ENCODE data around the gene SCNN1B. TPM values are rescaled to one million over a fixed set of nuclear protein-coding genes. Genes with fewer than 3 reads are reported as not detected.
"Not testable (repeated sequence)": the region's sequence is repeated elsewhere in the genome, so short reads cannot be mapped to it uniquely, and the experiment has no call there.

SCNN1B gene
- total RNA-seq = 3.8 TPM

- no peak for DNase-seq
These were observed at the start of gene SCNN1B for GRCh38 chr16:23302045-23302956. TSS of gene SCNN1B (plus strand) at chr16:23302302. CDS start at chr16:23348600, 46,298 bp downstream.

- DNase-seq = no peak
These were observed 49.8 kb upstream of the SCNN1B start for GRCh38 chr16:23252310-23252709.

GRCh38 chr16:23253650-23254049, 48.5 kb upstream of the SCNN1B start:
- not testable (repeated sequence) for DNase-seq

- DNase-seq = no peak
These were observed 47.8 kb upstream of the SCNN1B start for GRCh38 chr16:23254338-23254737.

- no peak for DNase-seq
These were observed 47.1 kb upstream of the SCNN1B start for GRCh38 chr16:23255000-23255399.

- no peak for DNase-seq
These were observed 45.7 kb upstream of the SCNN1B start for GRCh38 chr16:23256440-23256839.

- DNase-seq = no peak
These were observed 44.4 kb upstream of the SCNN1B start for GRCh38 chr16:23257682-23258081.

- DNase-seq = no peak
These were observed 43.2 kb upstream of the SCNN1B start for GRCh38 chr16:23258919-23259237.

GRCh38 chr16:23267647-23268046, 34.5 kb upstream of the SCNN1B start:
- no peak for DNase-seq

- no peak for DNase-seq
These were observed 33.5 kb upstream of the SCNN1B start for GRCh38 chr16:23268561-23268960.

GRCh38 chr16:23269248-23269953, 32.7 kb upstream of the SCNN1B start:
- no peak for DNase-seq

GRCh38 chr16:23270654-23271053, 31.4 kb upstream of the SCNN1B start:
- no peak for DNase-seq

- no peak for DNase-seq
These were observed 27.1 kb upstream of the SCNN1B start for GRCh38 chr16:23274968-23275367.

GRCh38 chr16:23276821-23277220, 25.3 kb upstream of the SCNN1B start:
- no peak for DNase-seq

GRCh38 chr16:23278031-23278430, 24.1 kb upstream of the SCNN1B start:
- DNase-seq = no peak

GRCh38 chr16:23279721-23280153, 22.4 kb upstream of the SCNN1B start:
- DNase-seq = peak; percentile 82

- no peak for DNase-seq
These were observed 21.6 kb upstream of the SCNN1B start for GRCh38 chr16:23280483-23280967.

GRCh38 chr16:23282568-23282967, 19.5 kb upstream of the SCNN1B start:
- DNase-seq = no peak

GRCh38 chr16:23283571-23283970, 18.5 kb upstream of the SCNN1B start:
- DNase-seq = no peak

GRCh38 chr16:23284584-23284983, 17.5 kb upstream of the SCNN1B start:
- no peak for DNase-seq

GRCh38 chr16:23286131-23286532, 16.0 kb upstream of the SCNN1B start:
- no peak for DNase-seq

- no peak for DNase-seq
These were observed 13.9 kb upstream of the SCNN1B start for GRCh38 chr16:23288209-23288608.

- no peak for DNase-seq
These were observed 13.2 kb upstream of the SCNN1B start for GRCh38 chr16:23288726-23289512.

Measured in tongue (tissue), 2 donors.